Loucy (cell line): ENCODE data around the gene KLHL14.

ENCODE experiments used
- CTCF ChIP-seq: fragments of 200-600 bp; sonication (generic); conservative IDR thresholded peaks from 2 replicates; pipeline ENCODE4 v1.5.1; 2014; ENCODE audit warnings: mild to moderate bottlenecking, antibody characterized with exemption, low read length
- EZH2phosphoT487 ChIP-seq: fragments of 200-600 bp; IDR thresholded peaks from 2 replicates; pipeline ENCODE4 v1.6.1; 2018; ENCODE audit warnings: antibody characterized with exemption, mild to moderate bottlenecking, moderate library complexity, borderline replicate concordance

- TF ChIP-seq CTCF (no peak), EZH2phosphoT487 (no peak)
These were observed 100.4 kb downstream of the KLHL14 start for GRCh38 chr18:32672398-32672797.
